Endodermal cell (in vitro differentiated cells): ENCODE results near the gene ECSCR. TPM values are rescaled to one million over a fixed set of nuclear protein-coding genes. Genes with fewer than 3 reads are reported as not detected.

Experiments
- DNase-seq: peaks from one replicate; pipeline ENCODE4 v3.0.0-alpha.2; 2017
- H3K27ac ChIP-seq: 2 replicates; pipeline ENCODE4 v1.5.1; 2013; ENCODE audit warnings: mild to moderate bottlenecking, low read depth, low read length, moderate library complexity
- H3K27me3 ChIP-seq: 2 replicates; pipeline ENCODE4 v1.6.1; 2013; ENCODE audit warnings: mild to moderate bottlenecking, low read length, moderate library complexity; ENCODE audit not compliant: insufficient read depth, control insufficient read depth, poor library complexity, severe bottlenecking
- H3K36me3 ChIP-seq: 2 replicates; pipeline ENCODE4 v1.7.0; 2013; ENCODE audit warnings: mild to moderate bottlenecking, low read length, moderate library complexity; ENCODE audit not compliant: control insufficient read depth, insufficient read depth
- H3K4me1 ChIP-seq: one replicate; pipeline ENCODE4 v1.7.0; 2013; ENCODE audit warnings: low read length; ENCODE audit not compliant: control insufficient read depth, insufficient read depth
- H3K4me3 ChIP-seq: 2 replicates; pipeline ENCODE4 v1.5.1; 2013; ENCODE audit warnings: mild to moderate bottlenecking, low read length, moderate library complexity
- H3K9ac ChIP-seq: 2 replicates; pipeline ENCODE4 v1.6.1; 2013; ENCODE audit warnings: mild to moderate bottlenecking, low read length, moderate library complexity; ENCODE audit not compliant: poor library complexity, severe bottlenecking; ENCODE audit errors: extremely low read depth
- H3K9me3 ChIP-seq: 2 replicates; pipeline ENCODE4 v1.6.1; 2013; ENCODE audit warnings: mild to moderate bottlenecking, low read length, moderate library complexity; ENCODE audit not compliant: control insufficient read depth
- H3K27ac Mint-ChIP-seq: 2 replicates; pipeline ENCODE4 v1.8.0; 2020; ENCODE audit warnings: mixed read lengths
- H3K27me3 Mint-ChIP-seq: 2 replicates; pipeline ENCODE4 v1.8.0; 2021; ENCODE audit warnings: mild to moderate bottlenecking, mixed read lengths; ENCODE audit not compliant: insufficient read depth
- H3K36me3 Mint-ChIP-seq: 2 replicates; pipeline ENCODE4 v1.8.0; 2020; ENCODE audit warnings: low read depth, mixed read lengths
- H3K4me1 Mint-ChIP-seq: 2 replicates; pipeline ENCODE4 v1.8.0; 2020; ENCODE audit warnings: mixed read lengths
- H3K4me3 Mint-ChIP-seq: 2 replicates; pipeline ENCODE4 v1.8.0; 2020; ENCODE audit warnings: mild to moderate bottlenecking, moderate library complexity, mixed read lengths
- H3K9me3 Mint-ChIP-seq: 2 replicates; pipeline ENCODE4 v1.8.0; 2020; ENCODE audit warnings: mild to moderate bottlenecking, mixed read lengths
- WGBS, 2 experiments: methylation state at CpG; one replicate each; pipeline versions ENCODE4 v1.1.5 to v1.1.7; 2013; ENCODE audit warnings: missing lambda C conversion rate in 2 of 2, mixed read lengths in 1 of 2; ENCODE audit not compliant: insufficient coverage in 1 of 2, insufficient read length in 1 of 2; 5-methylcytosine and 5-hydroxymethylcytosine counted together
- total RNA-seq, 2 donors: library from RNA; stranded (reverse); fragmentation: NEBNext Ultra II Directional in 1 of 2; extraction: Animal tissue kit (Norgen Biotek cat#: 25700) in 1 of 2; gene quantifications; 2 replicates in 1 of 2; 3 replicates in 1 of 2; pipeline ENCODE4 v1.2.1, GENCODE V29; 2021
- TF ChIP-seq, protein P1 (sequence below): fragments of 200-600 bp; sonication (generic); conservative IDR thresholded peaks from 2 replicates; pipeline ENCODE4 v1.5.0; 2021; ENCODE audit warnings: antibody characterized with exemption, mild to moderate bottlenecking

The ECSCR gene
- total RNA-seq, 2 donors from 2014 or later, result 0.62 TPM; not detected in 1

- Mint-ChIP-seq H3K4me3 (peak within 1 kb of the TSS; percentile 91), H3K9me3 (no peaks in the 10 kb centered on the region), H3K27ac (peak within 1 kb of the TSS; percentile 100), H3K4me1 (peaks cover 14% of the 10 kb centered on the region), H3K27me3 (no peaks in the 10 kb centered on the region), H3K36me3 (peaks cover 10% of the 10 kb centered on the region)
- peak within 1 kb of the TSS; percentile 93 for H3K4me3 ChIP-seq
- no peaks in the 10 kb centered on the region for H3K9me3 ChIP-seq
- DNase-seq, result peak; percentile 99
- peak within 1 kb of the TSS; percentile 96 for H3K27ac ChIP-seq
- WGBS, 2 experiments, result 1% methylated on average over 22 to 41 of the region's 41 CpGs
- H3K9ac ChIP-seq, result peak within 1 kb of the TSS; percentile 58
- no peaks in the 10 kb centered on the region for H3K36me3 ChIP-seq
- H3K27me3 ChIP-seq, result no peaks in the 10 kb centered on the region
- H3K4me1 ChIP-seq, result peaks cover 11% of the 10 kb centered on the region
- TF ChIP-seq, protein P1, sequence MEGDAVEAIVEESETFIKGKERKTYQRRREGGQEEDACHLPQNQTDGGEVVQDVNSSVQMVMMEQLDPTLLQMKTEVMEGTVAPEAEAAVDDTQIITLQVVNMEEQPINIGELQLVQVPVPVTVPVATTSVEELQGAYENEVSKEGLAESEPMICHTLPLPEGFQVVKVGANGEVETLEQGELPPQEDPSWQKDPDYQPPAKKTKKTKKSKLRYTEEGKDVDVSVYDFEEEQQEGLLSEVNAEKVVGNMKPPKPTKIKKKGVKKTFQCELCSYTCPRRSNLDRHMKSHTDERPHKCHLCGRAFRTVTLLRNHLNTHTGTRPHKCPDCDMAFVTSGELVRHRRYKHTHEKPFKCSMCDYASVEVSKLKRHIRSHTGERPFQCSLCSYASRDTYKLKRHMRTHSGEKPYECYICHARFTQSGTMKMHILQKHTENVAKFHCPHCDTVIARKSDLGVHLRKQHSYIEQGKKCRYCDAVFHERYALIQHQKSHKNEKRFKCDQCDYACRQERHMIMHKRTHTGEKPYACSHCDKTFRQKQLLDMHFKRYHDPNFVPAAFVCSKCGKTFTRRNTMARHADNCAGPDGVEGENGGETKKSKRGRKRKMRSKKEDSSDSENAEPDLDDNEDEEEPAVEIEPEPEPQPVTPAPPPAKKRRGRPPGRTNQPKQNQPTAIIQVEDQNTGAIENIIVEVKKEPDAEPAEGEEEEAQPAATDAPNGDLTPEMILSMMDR, result no peak
These were observed 58.6 kb downstream of the ECSCR start, which contains the start of gene SPATA24 for GRCh38 chr5:139403787-139404483. Gene SPATA24 (minus strand): TSS chr5:139404089. CDS start chr5:139404060, 29 bp downstream.

DNA sequence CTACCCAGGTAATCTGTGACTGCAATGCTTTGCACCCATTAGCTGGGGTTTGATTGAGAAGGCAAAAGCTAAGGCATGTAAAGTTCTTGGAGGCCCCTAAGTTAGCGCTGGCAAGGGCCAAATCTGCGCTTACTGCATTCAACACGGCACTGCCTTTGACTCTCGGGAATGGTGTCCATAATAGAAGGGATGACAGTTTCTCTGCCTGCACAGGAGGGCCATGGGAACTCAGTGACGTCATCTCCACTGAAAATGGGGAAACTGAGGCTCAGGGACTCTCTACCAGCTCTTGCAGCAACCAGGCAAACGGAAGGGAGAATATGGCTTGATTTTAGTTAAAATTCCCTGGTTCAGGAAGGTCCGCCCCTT is 59.1 kb downstream of the ECSCR start:
- Histone ChIP-seq H3K4me1 (peaks cover 11% of the 10 kb centered on the region), H3K27me3 (no peaks in the 10 kb centered on the region), H3K4me3 (peak overlapping the region; percentile 93), H3K36me3 (no peaks in the 10 kb centered on the region), H3K27ac (peak overlapping the region; percentile 96), H3K9me3 (no peaks in the 10 kb centered on the region), H3K9ac (peak overlapping the region; percentile 58)
- H3K36me3 Mint-ChIP-seq, result peaks cover 10% of the 10 kb centered on the region
- 42 to 57% methylated on average over 6 to 7 of the region's 7 CpGs for WGBS, 2 experiments
- H3K4me3 Mint-ChIP-seq, result peak overlapping the region; percentile 91
- H3K9me3 Mint-ChIP-seq, result no peaks in the 10 kb centered on the region
- H3K4me1 Mint-ChIP-seq, result peaks cover 14% of the 10 kb centered on the region
- H3K27ac Mint-ChIP-seq, result peak overlapping the region; percentile 100
- TF ChIP-seq, protein P1, result no peak
- H3K27me3 Mint-ChIP-seq, result no peaks in the 10 kb centered on the region
- no peak for DNase-seq

DNA sequence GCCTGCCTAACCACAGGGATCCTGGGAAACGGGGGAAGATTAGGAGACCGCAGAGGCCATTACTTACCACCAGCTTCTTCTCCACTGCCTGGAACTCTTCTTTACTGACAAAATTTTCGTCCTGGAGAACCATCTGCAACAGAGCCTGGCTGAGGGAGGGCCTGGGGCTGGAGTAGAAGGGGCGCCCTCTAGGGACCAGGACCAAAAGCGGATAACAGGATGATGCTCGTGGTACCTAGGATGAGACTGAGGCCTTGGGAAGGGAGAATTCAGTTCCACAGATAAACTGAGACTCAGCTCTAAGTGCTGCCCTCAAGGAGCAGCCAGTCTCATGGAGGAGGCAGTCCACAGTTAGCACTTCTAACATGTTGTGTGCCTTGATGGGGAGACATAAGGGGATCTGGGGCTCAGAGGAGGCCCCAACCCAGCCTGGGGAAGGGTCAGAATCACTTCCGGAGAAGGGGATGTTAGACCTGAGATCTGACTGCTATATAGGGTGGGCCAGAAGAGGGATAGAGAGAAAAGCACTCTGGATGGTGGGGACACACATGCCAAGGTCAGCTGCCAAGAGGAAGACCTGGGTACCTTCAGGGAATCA is 59.9 kb downstream of the ECSCR start:
- Histone ChIP-seq H3K9me3 (no peaks in the 10 kb centered on the region), H3K4me3 (peak overlapping the region; percentile 93), H3K27me3 (no peaks in the 10 kb centered on the region), H3K4me1 (peaks cover 11% of the 10 kb centered on the region), H3K27ac (no peak overlapping the region), H3K36me3 (no peaks in the 10 kb centered on the region), H3K9ac (no peak overlapping the region)
- Mint-ChIP-seq H3K27me3 (no peaks in the 10 kb centered on the region), H3K9me3 (no peaks in the 10 kb centered on the region), H3K27ac (peak overlapping the region; percentile 100), H3K36me3 (peaks cover 10% of the 10 kb centered on the region), H3K4me1 (peaks cover 18% of the 10 kb centered on the region), H3K4me3 (peak overlapping the region; percentile 91)
- TF ChIP-seq, protein P1, result peak; percentile 80
- DNase-seq, result peak; percentile 88
- WGBS, 2 experiments, result 77 to 82% methylated on average over 7 of the region's 7 CpGs
